Embryonic facial prominence (tissue), 1 donor: ENCODE data around the gene PCID2.

Experiments used
- DNase-seq: peaks from one replicate; pipeline ENCODE4 v3.0.0-alpha.2; 2016; ENCODE audit errors: extremely low spot score

The PCID2 gene

GRCh38 chr13:113149711-113150549 lies 58.5 kb downstream of the PCID2 start:
- DNase-seq: no peak

GRCh38 chr13:113148940-113149503 lies 59.4 kb downstream of the PCID2 start:
- DNase-seq: no peak

- DNase-seq: no peak
Measured at GRCh38 chr13:113148407-113148806, 60.1 kb downstream of the PCID2 start.

GRCh38 chr13:113147206-113147605 lies 61.3 kb downstream of the PCID2 start:
- no peak for DNase-seq

- DNase-seq: no peak
Measured at GRCh38 chr13:113146750-113147149, 61.7 kb downstream of the PCID2 start.

- DNase-seq: no peak
Measured at GRCh38 chr13:113145911-113146598, 62.4 kb downstream of the PCID2 start.

- no peak for DNase-seq
Measured at GRCh38 chr13:113145496-113145895, 63.0 kb downstream of the PCID2 start.

GRCh38 chr13:113144255-113144629 lies 64.2 kb downstream of the PCID2 start:
- no peak for DNase-seq

GRCh38 chr13:113143466-113144254 lies 64.8 kb downstream of the PCID2 start:
- DNase-seq: no peak

GRCh38 chr13:113142876-113143275 lies 65.6 kb downstream of the PCID2 start:
- DNase-seq: no peak

GRCh38 chr13:113141601-113141970 lies 66.9 kb downstream of the PCID2 start:
- DNase-seq: no peak

GRCh38 chr13:113140677-113141600 lies 67.5 kb downstream of the PCID2 start:
- DNase-seq: no peak

- no peak for DNase-seq
Measured at GRCh38 chr13:113139577-113139976, 68.9 kb downstream of the PCID2 start.

- DNase-seq: no peak
Measured at GRCh38 chr13:113138792-113139551, 69.5 kb downstream of the PCID2 start.

GRCh38 chr13:113137691-113138298 lies 70.7 kb downstream of the PCID2 start:
- no peak for DNase-seq

- DNase-seq: no peak
Measured at GRCh38 chr13:113135281-113135760, 73.1 kb downstream of the PCID2 start.

- no peak for DNase-seq
Measured at GRCh38 chr13:113129921-113130750, 78.3 kb downstream of the PCID2 start.

- no peak for DNase-seq
Measured at GRCh38 chr13:113129480-113129879, 79.0 kb downstream of the PCID2 start.
